ENCODE results near the gene TUBB.
"Not testable (repeated sequence)": the region's sequence is repeated elsewhere in the genome, so short reads cannot be mapped to it uniquely, and the experiment has no call there.

Gene TUBB

DNA sequence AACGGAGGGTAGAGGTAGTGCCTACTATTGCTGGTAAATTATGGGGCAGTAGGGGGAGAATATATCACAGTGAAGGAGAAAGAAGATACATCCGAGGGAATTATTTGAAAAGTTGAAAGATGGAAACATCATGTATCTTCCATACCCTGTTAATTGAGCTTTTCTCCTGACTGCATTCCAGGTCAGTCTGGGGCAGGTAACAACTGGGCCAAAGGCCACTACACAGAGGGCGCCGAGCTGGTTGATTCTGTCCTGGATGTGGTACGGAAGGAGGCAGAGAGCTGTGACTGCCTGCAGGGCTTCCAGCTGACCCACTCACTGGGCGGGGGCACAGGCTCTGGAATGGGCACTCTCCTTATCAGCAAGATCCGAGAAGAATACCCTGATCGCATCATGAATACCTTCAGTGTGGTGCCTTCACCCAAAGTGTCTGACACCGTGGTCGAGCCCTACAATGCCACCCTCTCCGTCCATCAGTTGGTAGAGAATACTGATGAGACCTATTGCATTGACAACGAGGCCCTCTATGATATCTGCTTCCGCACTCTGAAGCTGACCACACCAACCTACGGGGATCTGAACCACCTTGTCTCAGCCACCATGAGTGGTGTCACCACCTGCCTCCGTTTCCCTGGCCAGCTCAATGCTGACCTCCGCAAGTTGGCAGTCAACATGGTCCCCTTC, 3.1 kb downstream of the TUBB start:
- H3K9ac ChIP-seq (ENCODE audit: low read depth, low read length): peak overlapping the region; percentile 98
- H3K4me2 ChIP-seq (ENCODE audit: low read length): peak overlapping the region; percentile 98
- peak overlapping the region; percentile 95 for H3K4me3 ChIP-seq (ENCODE audit: low read length)
- H3K36me3 ChIP-seq (ENCODE audit: insufficient read depth, low read length): peaks cover 56% of the 10 kb centered on the region
- H3K27me3 ChIP-seq (ENCODE audit: control insufficient read depth, insufficient read depth, low read length); H3K9me3 ChIP-seq (replicated peaks; ENCODE audit: low read length): not testable (repeated sequence)
- H3K4me1 ChIP-seq (ENCODE audit: control insufficient read depth, insufficient read depth, low read length): peaks cover 57% of the 10 kb centered on the region

DNA sequence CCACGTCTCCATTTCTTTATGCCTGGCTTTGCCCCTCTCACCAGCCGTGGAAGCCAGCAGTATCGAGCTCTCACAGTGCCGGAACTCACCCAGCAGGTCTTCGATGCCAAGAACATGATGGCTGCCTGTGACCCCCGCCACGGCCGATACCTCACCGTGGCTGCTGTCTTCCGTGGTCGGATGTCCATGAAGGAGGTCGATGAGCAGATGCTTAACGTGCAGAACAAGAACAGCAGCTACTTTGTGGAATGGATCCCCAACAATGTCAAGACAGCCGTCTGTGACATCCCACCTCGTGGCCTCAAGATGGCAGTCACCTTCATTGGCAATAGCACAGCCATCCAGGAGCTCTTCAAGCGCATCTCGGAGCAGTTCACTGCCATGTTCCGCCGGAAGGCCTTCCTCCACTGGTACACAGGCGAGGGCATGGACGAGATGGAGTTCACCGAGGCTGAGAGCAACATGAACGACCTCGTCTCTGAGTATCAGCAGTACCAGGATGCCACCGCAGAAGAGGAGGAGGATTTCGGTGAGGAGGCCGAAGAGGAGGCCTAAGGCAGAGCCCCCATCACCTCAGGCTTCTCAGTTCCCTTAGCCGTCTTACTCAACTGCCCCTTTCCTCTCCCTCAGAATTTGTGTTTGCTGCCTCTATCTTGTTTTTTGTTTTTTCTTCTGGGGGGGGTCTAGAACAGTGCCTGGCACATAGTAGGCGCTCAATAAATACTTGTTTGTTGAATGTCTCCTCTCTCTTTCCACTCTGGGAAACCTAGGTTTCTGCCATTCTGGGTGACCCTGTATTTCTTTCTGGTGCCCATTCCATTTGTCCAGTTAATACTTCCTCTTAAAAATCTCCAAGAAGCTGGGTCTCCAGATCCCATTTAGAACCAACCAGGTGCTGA, 3.9 kb downstream of the TUBB start:
- Histone ChIP-seq H3K9ac (ENCODE audit: low read depth, low read length) (peak overlapping the region; percentile 27), H3K4me1 (ENCODE audit: control insufficient read depth, insufficient read depth, low read length) (peaks cover 49% of the 10 kb centered on the region), H3K36me3 (ENCODE audit: insufficient read depth, low read length) (peaks cover 56% of the 10 kb centered on the region), H3K4me2 (ENCODE audit: low read length) (peak overlapping the region; percentile 98), H3K4me3 (ENCODE audit: low read length) (peak overlapping the region; percentile 95)
- H3K27me3 ChIP-seq (ENCODE audit: control insufficient read depth, insufficient read depth, low read length); H3K9me3 ChIP-seq (replicated peaks; ENCODE audit: low read length): not testable (repeated sequence)

GRCh38 chr6:30724906-30725667, 4.9 kb downstream of the TUBB start:
- Histone ChIP-seq H3K36me3 (ENCODE audit: insufficient read depth, low read length) (peaks cover 65% of the 10 kb centered on the region), H3K4me1 (ENCODE audit: control insufficient read depth, insufficient read depth, low read length) (peaks cover 45% of the 10 kb centered on the region), H3K27me3 (ENCODE audit: control insufficient read depth, insufficient read depth, low read length) (no peaks in the 10 kb centered on the region), H3K4me3 (ENCODE audit: low read length) (no peak overlapping the region), H3K9me3 (replicated peaks; ENCODE audit: low read length) (no peaks in the 10 kb centered on the region), H3K4me2 (ENCODE audit: low read length) (peak overlapping the region; percentile 98), H3K9ac (ENCODE audit: low read depth, low read length) (peak overlapping the region; percentile 27)

- no peaks in the 10 kb centered on the region for H3K9me3 ChIP-seq (replicated peaks; ENCODE audit: low read length)
- H3K4me2 ChIP-seq (ENCODE audit: low read length): no peak overlapping the region
- peaks cover 73% of the 10 kb centered on the region for H3K36me3 ChIP-seq (ENCODE audit: insufficient read depth, low read length)
- no peak overlapping the region for H3K9ac ChIP-seq (ENCODE audit: low read depth, low read length)
- peaks cover 45% of the 10 kb centered on the region for H3K4me1 ChIP-seq (ENCODE audit: control insufficient read depth, insufficient read depth, low read length)
- no peak overlapping the region for H3K4me3 ChIP-seq (ENCODE audit: low read length)
- H3K27me3 ChIP-seq (ENCODE audit: control insufficient read depth, insufficient read depth, low read length): no peaks in the 10 kb centered on the region
Measured at GRCh38 chr6:30725713-30726505, 5.8 kb downstream of the TUBB start.

DNA sequence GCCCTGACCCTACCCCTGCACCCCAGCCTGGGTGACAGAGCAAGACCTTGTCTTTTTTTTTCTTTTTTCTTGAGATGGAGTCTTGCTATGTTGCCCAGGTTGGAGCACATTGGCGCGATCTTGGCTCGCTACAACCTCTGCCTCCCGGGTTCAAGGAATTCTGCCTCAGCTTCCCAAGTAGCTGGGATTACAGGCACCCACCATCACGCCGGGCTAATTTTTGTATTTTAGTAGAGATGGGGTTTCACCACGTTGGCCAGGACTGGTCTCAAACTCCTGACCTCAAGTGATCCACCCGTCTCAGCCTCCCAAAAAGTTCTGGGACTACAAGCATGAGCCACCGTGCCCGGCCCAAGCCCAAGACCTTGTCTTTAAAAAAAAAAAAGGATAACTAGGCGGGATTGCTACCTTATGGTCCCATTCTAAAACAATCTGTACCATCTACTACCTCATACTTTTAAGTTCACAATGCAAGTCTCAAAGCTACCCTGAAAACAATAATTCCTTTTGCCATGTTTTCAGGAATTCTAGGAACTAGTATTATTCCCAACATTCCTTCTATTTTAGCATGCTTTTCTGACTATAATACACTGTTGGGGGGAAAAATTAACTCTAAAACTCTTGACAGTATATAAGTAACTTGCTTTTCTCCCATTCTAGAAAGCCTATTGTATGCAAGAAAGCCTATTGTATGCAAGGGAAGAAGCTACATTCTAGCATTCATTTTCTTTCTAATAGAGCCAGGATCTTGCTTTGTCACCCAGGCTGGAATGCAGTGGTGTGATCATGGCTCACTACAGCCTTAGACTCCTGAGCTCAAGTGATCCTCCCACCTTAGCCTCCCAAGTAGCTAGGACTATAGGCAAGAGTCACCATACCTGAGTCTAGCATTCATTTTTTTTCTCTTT, 6.6 kb downstream of the TUBB start:
- Histone ChIP-seq H3K4me2 (ENCODE audit: low read length) (no peak overlapping the region), H3K36me3 (ENCODE audit: insufficient read depth, low read length) (peaks cover 75% of the 10 kb centered on the region)

GRCh38 chr6:30727920-30728553, 7.9 kb downstream of the TUBB start:
- Histone ChIP-seq H3K4me2 (ENCODE audit: low read length) (no peak overlapping the region), H3K36me3 (ENCODE audit: insufficient read depth, low read length) (peaks cover 75% of the 10 kb centered on the region), H3K27me3 (ENCODE audit: control insufficient read depth, insufficient read depth, low read length) (no peaks in the 10 kb centered on the region), H3K9me3 (replicated peaks; ENCODE audit: low read length) (no peaks in the 10 kb centered on the region), H3K4me1 (ENCODE audit: control insufficient read depth, insufficient read depth, low read length) (peaks cover 42% of the 10 kb centered on the region), H3K9ac (ENCODE audit: low read depth, low read length) (no peak overlapping the region), H3K4me3 (ENCODE audit: low read length) (no peak overlapping the region)

More for the DNA sequence above, 6.6 kb downstream of the TUBB start:
- H3K9me3 ChIP-seq (replicated peaks; ENCODE audit: low read length): no peaks in the 10 kb centered on the region
- no peaks in the 10 kb centered on the region for H3K27me3 ChIP-seq (ENCODE audit: control insufficient read depth, insufficient read depth, low read length)
- H3K4me3 ChIP-seq (ENCODE audit: low read length): no peak overlapping the region
- no peak overlapping the region for H3K9ac ChIP-seq (ENCODE audit: low read depth, low read length)
- peaks cover 45% of the 10 kb centered on the region for H3K4me1 ChIP-seq (ENCODE audit: control insufficient read depth, insufficient read depth, low read length)

DNA sequence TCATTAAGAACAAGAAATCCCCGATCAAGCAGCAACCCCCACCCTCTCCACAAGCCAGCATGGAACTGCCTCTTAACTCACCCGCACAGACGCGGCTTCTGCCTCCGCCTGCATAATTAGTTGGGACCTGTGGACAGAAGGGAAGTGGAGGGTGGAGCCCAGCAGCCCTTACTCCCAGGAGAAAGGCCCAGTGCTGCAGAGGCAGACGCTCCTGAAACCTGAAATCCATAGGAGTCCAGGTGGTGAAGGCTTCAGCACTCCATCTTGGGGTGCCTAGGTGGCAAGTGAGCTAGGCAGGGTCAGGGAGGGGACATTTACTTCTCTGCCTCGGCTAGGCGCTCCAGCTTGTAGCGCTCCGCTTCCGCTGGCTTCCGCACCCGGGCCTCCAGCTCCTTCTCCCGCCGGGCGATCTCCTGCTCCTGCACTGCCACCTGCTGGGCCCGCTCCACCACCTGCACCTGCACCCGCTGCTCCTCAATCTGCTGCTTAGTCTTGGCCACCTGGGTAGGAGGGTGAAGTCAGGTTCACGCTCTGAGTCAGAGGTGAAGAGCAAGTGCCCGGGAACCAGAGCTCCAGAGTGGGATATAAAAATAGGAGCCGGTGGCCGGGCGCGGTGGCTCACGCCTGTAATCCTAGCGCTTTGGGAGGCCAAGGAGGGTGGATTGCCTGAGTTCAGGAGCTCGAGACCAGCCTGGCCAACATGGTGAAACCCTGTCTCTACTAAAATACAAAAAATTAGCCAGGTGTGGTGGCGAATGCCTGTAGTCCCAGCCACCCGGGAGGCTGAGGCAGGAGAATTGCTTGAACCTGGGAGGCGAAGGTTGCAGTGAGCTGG, 10.7 kb downstream of the TUBB start:
- Histone ChIP-seq H3K4me1 (ENCODE audit: control insufficient read depth, insufficient read depth, low read length) (peaks cover 14% of the 10 kb centered on the region), H3K27me3 (ENCODE audit: control insufficient read depth, insufficient read depth, low read length) (no peaks in the 10 kb centered on the region), H3K9ac (ENCODE audit: low read depth, low read length) (no peak overlapping the region), H3K36me3 (ENCODE audit: insufficient read depth, low read length) (peaks cover 64% of the 10 kb centered on the region), H3K4me3 (ENCODE audit: low read length) (no peak overlapping the region), H3K9me3 (replicated peaks; ENCODE audit: low read length) (no peaks in the 10 kb centered on the region), H3K4me2 (ENCODE audit: low read length) (no peak overlapping the region)

DNA sequence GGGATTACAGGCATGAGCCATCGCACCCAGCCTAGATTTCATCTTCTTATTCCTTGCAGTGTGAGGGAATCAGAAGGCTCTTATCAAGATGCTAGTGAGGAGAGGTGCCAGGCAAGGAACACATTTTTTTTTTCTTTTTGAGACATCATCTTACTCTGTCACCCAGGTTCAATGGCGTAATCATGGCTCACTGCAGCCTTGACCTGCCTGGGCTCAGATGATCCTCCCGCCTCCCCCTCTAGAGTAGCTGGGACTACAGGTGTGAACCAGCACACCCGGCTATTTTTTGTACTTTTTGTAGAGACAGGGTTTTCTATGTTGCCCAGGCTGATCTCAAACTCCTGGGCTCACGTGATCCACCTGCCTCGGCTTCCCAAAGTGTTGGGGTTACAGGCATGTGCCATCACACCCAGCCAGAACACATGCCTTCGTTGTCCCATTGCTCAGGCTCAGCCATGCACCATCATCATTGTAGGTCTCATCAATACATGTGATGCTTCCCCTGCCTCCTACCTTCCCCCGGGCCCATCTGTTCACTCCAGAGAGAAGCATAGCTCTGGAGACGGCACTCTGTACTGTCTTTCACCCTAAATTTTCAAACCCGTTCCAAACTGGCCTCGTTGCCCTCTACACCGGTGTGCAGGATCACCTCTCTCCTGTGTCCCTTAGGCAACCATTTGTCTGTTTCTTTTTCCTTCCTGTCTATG, 12.2 kb downstream of the TUBB start:
- Histone ChIP-seq H3K36me3 (ENCODE audit: insufficient read depth, low read length) (peaks cover 68% of the 10 kb centered on the region), H3K9ac (ENCODE audit: low read depth, low read length) (no peak overlapping the region), H3K9me3 (replicated peaks; ENCODE audit: low read length) (no peaks in the 10 kb centered on the region), H3K4me3 (ENCODE audit: low read length) (no peak overlapping the region), H3K4me1 (ENCODE audit: control insufficient read depth, insufficient read depth, low read length) (peaks cover 5% of the 10 kb centered on the region), H3K4me2 (ENCODE audit: low read length) (no peak overlapping the region), H3K27me3 (ENCODE audit: control insufficient read depth, insufficient read depth, low read length) (no peaks in the 10 kb centered on the region)

- no peak overlapping the region for H3K4me2 ChIP-seq (ENCODE audit: low read length)
- peaks cover 77% of the 10 kb centered on the region for H3K36me3 ChIP-seq (ENCODE audit: insufficient read depth, low read length)
- no peak overlapping the region for H3K4me3 ChIP-seq (ENCODE audit: low read length)
- no peaks in the 10 kb centered on the region for H3K27me3 ChIP-seq (ENCODE audit: control insufficient read depth, insufficient read depth, low read length)
- H3K4me1 ChIP-seq (ENCODE audit: control insufficient read depth, insufficient read depth, low read length): peaks cover 12% of the 10 kb centered on the region
- H3K9ac ChIP-seq (ENCODE audit: low read depth, low read length): no peak overlapping the region
- H3K9me3 ChIP-seq (replicated peaks; ENCODE audit: low read length): no peaks in the 10 kb centered on the region
Measured at GRCh38 chr6:30735668-30736314, 15.6 kb downstream of the TUBB start.
